Omental fat pad (tissue), 4 donors: ENCODE measurements around the gene MYO6. TPM values are rescaled to one million over a fixed set of nuclear protein-coding genes. Genes with fewer than 3 reads are reported as not detected.

Experiments used
- ATAC-seq: fragments of 150-250 bp; one replicate; pipeline ENCODE4 v1.9.1; 2016; ENCODE audit warnings: mild to moderate bottlenecking, moderate library complexity; ENCODE audit not compliant: low FRiP score
- DNase-seq: peaks from one replicate; pipeline ENCODE4 v3.0.0-alpha.2; 2019; ENCODE audit warnings: low spot score
- total RNA-seq, 4 donors: library from RNA; depleted of rRNA; stranded (reverse); fragments of >200 nt; gene quantifications; one replicate each; pipeline ENCODE4 v1.1.0, GENCODE V29; 2016
- TF ChIP-seq, protein P1 (sequence below), 3 donors: fragments of 450-650 bp; IDR thresholded peaks; one replicate each; pipeline ENCODE4 v1.5.1; 2016 to 2017; ENCODE audit warnings: antibody characterized with exemption in 3 of 3, mild to moderate bottlenecking in 3 of 3, moderate library complexity in 2 of 3

MYO6 gene
- total RNA-seq, 4 donors from 2014 or later, result 12.7 to 31.1 (median 15.6) TPM

DNA sequence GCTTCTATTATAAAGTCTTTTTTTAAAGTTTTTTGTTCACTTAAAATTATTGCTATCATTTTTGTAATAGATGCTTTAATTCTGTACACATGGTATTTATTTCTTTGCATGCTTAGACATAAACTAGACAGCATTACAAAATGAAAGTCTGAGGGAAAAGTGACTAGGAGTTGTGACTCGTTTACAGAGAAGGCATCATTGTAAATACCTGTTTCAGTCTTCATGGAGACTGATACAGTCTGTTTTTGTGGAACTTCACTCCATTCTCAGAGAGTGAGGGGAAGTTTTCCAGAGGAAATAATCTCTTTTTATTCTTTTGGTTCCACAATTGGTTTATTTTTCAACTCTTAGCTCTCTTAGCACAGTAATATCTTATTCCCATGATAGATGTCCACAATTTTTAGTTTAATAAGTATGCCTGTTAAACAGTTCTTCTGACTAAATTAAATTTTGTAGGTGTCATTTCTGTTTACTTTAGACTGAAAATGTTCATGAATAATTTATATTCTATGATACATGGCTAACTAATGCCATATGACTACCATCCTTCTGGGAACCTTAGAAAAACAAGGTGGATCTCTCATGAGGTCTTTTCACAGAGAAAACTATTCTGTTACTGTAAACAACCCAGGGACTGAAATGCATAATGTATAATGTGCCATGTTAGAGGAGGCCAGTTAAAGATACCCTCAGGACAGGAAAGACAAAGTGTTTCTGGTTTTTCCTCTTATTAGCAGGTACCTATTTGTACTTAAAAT, 69.2 kb downstream of the MYO6 start:
- TF ChIP-seq, protein P1, sequence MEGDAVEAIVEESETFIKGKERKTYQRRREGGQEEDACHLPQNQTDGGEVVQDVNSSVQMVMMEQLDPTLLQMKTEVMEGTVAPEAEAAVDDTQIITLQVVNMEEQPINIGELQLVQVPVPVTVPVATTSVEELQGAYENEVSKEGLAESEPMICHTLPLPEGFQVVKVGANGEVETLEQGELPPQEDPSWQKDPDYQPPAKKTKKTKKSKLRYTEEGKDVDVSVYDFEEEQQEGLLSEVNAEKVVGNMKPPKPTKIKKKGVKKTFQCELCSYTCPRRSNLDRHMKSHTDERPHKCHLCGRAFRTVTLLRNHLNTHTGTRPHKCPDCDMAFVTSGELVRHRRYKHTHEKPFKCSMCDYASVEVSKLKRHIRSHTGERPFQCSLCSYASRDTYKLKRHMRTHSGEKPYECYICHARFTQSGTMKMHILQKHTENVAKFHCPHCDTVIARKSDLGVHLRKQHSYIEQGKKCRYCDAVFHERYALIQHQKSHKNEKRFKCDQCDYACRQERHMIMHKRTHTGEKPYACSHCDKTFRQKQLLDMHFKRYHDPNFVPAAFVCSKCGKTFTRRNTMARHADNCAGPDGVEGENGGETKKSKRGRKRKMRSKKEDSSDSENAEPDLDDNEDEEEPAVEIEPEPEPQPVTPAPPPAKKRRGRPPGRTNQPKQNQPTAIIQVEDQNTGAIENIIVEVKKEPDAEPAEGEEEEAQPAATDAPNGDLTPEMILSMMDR (IDR thresholded peaks at IDR 0.05), result no peak
- ATAC-seq (no peak), DNase-seq (no peak)

DNA sequence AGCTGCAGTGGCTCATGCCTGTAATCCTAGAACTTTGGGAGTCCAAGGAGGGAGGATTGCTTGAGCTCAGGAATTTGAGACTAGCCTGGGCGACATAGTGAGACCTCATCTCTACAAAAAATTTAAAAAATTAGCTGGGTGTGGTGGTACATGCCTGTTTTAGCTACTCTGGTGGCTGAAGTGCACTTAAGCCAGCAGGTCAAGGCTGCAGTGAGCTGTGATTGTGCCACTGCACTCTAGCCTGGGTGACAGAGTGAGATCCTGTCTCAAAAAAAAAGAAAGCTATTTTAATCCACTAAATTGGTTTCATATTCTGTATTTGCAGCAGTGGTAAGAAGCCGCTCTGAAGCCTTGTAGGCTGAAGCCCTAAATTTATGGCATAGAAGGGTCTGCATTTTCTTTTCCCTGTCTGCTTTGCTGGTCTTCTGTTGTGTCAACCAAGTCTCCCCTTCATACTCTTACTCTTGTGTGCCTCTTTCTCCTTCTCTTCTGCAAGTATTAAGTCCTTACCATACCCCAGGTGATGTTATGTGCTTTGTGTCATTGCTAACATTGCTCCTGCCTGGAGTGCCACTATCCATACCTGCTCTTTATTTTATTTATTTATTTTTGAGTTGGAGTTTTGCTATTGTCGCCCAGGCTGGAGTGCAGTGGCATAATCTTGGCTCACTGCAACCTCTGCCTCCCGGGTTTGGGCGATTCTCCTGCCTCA, 70.9 kb downstream of the MYO6 start:
- ATAC-seq (no peak), DNase-seq (no peak)
- TF ChIP-seq, protein P1 (IDR thresholded peaks at IDR 0.05), result no peak

DNA sequence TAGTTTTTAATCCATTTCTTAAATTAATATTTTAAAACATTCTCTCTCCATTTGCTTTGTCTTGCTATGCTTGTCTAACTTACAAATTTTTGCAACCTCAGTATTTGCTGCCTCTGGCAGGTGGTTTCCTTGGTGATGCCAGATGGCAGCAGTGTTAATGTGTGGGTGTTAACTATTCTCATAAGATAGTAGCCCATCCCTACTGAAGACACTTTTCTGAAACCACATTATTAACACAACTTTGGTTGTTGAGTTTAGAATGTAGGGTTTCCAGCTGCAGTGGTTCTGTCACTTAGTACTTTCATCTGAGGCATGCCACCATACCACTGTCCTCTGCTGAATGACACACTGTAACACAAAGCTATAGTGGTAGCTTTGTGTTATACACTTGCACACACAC, 75.1 kb downstream of the MYO6 start:
- TF ChIP-seq, protein P1 (IDR thresholded peaks at IDR 0.05), result no peak
- DNase-seq (no peak), ATAC-seq (no peak)

DNA sequence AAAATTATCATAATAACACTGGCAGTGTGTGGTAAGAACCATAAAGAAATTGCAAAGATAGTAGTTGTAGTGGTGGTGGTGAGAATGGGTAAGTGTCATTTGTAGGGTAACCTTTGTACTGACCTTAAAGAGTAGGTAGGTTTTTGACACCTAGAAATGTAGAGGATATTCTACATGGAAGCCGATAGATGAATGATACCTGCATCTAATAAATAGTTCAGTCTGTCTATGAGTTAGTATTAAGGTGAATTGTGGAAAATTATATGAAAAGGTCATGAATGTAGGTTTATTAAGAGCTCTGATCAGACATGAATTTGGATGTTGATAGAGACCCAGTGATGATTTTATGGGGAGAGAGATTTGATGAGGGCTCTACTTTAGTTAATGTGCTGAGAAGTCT, 78.1 kb downstream of the MYO6 start:
- ATAC-seq (no peak), DNase-seq (no peak)
- TF ChIP-seq, protein P1 (IDR thresholded peaks at IDR 0.05), result no peak

DNA sequence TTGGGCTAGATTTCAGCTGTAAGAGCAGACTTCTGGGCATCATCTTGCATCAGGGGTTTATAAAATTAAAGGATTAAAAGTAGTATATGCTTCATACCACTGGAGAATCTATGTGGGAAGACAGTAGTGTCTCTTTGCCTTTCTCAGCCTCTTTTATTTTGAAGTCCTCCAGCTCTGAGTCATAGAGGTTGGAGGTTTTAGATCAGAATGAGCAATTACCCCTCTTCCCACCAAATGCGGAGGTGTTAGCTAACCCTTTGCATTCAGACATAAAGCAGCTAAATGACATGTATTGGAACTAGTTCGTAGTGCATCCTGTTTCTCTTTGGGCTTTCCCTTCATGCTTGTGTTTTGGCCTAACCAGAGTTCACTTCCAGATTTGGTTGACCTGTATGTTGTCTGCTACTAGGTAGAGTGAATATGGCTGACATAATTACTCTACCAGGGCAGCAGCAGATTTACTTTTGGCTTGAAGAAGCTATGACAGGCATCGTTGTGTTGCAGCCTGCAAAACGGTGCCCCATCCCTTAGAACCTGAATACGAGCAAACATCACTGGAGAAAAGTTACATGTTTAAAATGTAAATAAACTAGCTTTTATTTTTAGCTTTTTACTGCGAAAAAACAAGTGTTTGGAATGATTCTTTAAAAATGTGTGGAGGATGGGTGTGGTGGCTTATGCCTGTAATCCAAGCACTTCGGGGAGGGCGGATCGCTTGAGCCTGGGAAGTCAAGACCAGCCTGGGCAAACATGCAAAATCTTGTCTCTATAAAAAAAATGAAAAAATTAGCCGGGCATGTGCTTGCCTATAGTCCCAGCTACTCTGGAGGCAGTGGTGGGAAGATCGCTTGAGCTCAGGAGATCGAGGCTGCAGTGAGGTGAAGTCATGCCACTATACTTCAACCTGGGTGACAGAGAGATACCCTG, 82.2 kb downstream of the MYO6 start:
- no peak for DNase-seq
- TF ChIP-seq, protein P1 (IDR thresholded peaks at IDR 0.05), result no peak
- ATAC-seq, result no peak

DNA sequence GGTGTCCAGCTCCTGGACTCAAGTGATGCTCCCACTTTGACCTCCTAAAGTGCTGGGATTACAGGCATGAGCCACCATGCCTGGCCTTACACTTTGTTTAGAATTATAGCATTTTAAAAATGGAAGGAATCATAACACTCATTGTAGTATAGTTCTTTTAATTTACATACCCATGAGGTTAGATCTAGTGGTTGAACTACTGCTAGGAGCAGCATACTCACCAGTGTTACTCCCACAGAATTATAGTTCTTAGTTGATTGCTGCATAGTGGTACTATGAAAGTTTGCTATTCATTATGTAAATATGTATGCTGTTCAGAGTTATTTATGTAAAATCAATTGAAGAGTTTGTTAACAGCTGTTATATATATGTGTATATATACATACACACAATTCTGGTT, 85.4 kb downstream of the MYO6 start:
- TF ChIP-seq, protein P1 (IDR thresholded peaks at IDR 0.05), result no peak
- no peak for ATAC-seq

More for the DNA sequence above, 85.4 kb downstream of the MYO6 start:
- no peak for DNase-seq
